ENCODE measurements around the gene SLC8A1.

SLC8A1 gene

GRCh38 chr2:40380041-40380440 is 71.8 kb downstream of the SLC8A1 start:
- no peak for DNase-seq

- DNase-seq: no peak
These were observed 77.2 kb downstream of the SLC8A1 start for GRCh38 chr2:40374543-40375240.

- DNase-seq: no peak
These were observed 78.8 kb downstream of the SLC8A1 start for GRCh38 chr2:40373111-40373510.

- DNase-seq: no peak
These were observed 79.5 kb downstream of the SLC8A1 start for GRCh38 chr2:40372283-40372985.

- no peak for DNase-seq
These were observed 80.2 kb downstream of the SLC8A1 start for GRCh38 chr2:40371525-40372282.

- no peak for DNase-seq
These were observed 81.9 kb downstream of the SLC8A1 start for GRCh38 chr2:40370007-40370395.

GRCh38 chr2:40369267-40370006 is 82.5 kb downstream of the SLC8A1 start:
- DNase-seq: no peak

- DNase-seq: no peak
These were observed 84.2 kb downstream of the SLC8A1 start for GRCh38 chr2:40367652-40368051.

- DNase-seq: peak; percentile 77
These were observed 84.9 kb downstream of the SLC8A1 start for GRCh38 chr2:40367032-40367431.

- DNase-seq: no peak
These were observed 87.6 kb downstream of the SLC8A1 start for GRCh38 chr2:40364151-40364874.

- no peak for DNase-seq
These were observed 88.3 kb downstream of the SLC8A1 start for GRCh38 chr2:40363631-40364030.

- no peak for DNase-seq
These were observed 88.7 kb downstream of the SLC8A1 start for GRCh38 chr2:40363231-40363630.

GRCh38 chr2:40361478-40361877 is 90.4 kb downstream of the SLC8A1 start:
- peak; percentile 37 for DNase-seq

GRCh38 chr2:40360652-40361051 is 91.2 kb downstream of the SLC8A1 start:
- no peak for DNase-seq

- no peak for DNase-seq
These were observed 92.1 kb downstream of the SLC8A1 start for GRCh38 chr2:40359811-40360210.

GRCh38 chr2:40358783-40359182 is 93.1 kb downstream of the SLC8A1 start:
- DNase-seq: no peak

- no peak for DNase-seq
These were observed 94.2 kb downstream of the SLC8A1 start for GRCh38 chr2:40357667-40358066.

- no peak for DNase-seq
These were observed 96.4 kb downstream of the SLC8A1 start for GRCh38 chr2:40355451-40355850.

- DNase-seq: no peak
These were observed 98.7 kb downstream of the SLC8A1 start for GRCh38 chr2:40353231-40353630.

- no peak for DNase-seq
These were observed 99.2 kb downstream of the SLC8A1 start for GRCh38 chr2:40352703-40353099.

GRCh38 chr2:40352041-40352702 is 99.7 kb downstream of the SLC8A1 start:
- no peak for DNase-seq

- no peak for DNase-seq
These were observed 103.2 kb downstream of the SLC8A1 start for GRCh38 chr2:40348665-40349064.

Measured in NCI-H524 treated with DMSO at 0.1 percent for 48 hours (cell line).